ENCODE results near the gene SPDEF. TPM values are rescaled to one million over a fixed set of nuclear protein-coding genes. Genes with fewer than 3 reads are reported as not detected.

SPDEF gene
- total and polyA plus RNA-seq, 11 donors, result 0.12 to 0.46 (median 0.23) TPM; not detected in 2

DNA sequence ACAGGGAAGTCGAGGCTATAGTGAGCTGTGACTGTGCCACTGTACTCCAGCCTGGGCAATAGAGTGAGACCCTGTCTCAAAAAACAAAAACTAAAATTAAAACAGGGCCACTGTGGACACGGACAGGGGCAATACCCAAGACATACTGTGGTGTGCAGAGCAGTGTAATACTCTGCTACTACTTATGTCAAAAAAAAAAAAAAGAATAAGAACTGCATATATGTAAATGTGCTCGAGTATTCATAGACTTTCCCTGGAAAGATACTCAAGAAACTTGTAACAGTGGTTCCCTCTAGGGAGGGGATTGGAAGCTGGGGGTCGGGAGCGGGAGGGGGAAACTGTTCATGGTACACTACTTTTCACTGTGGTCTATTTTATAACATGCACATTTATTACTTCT lies 15.9 kb downstream of the SPDEF start:
- Histone ChIP-seq H3K9me3 (no peaks in the 10 kb centered on the region), H3K36me3 (no peaks in the 10 kb centered on the region)
- intact Hi-C loops (cut with DNase I), result no loop called here

DNA sequence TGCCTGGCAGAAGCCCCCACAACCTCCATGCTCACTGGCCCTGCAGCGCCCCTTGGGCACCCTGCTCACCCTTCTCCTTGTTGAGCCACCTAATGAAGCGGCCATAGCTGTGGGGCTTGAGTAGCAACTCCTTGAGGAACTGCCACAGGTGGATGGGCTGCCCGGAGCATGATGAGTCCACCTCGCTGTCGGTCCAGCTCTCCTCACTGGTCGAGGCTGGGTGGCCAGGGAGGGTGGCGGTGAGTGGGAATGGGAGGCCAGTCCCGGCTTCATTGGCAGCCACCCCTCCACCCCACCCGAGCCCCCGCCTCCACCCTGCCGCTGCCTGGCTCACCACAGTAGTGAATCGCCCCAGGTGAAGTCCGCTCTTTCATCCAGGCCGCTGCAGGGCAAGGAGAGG lies 16.9 kb downstream of the SPDEF start:
- H3K4me1 ChIP-seq, result peaks cover 0 to 5% (median 0%) of the 10 kb centered on the region in 12 donors
- H3K36me3 ChIP-seq, result no peaks in the 10 kb centered on the region
- intact Hi-C loops (cut with DNase I), result no loop called here
- H3K4me3 ChIP-seq, result no peak overlapping the region
- no peaks in the 10 kb centered on the region for H3K27me3 ChIP-seq
- ATAC-seq (no peak), DNase-seq (no peak)
- no peak overlapping the region for H3K27ac ChIP-seq
- WGBS, 4 donors, result 83 to 94% (median 87%) methylated on average over 6 to 14 of the region's 14 CpGs
- no peaks in the 10 kb centered on the region for H3K9me3 ChIP-seq
- no peak for TF ChIP-seq POLR2A (IDR thresholded peaks at IDR 0.05)
- TF ChIP-seq, protein P1, sequence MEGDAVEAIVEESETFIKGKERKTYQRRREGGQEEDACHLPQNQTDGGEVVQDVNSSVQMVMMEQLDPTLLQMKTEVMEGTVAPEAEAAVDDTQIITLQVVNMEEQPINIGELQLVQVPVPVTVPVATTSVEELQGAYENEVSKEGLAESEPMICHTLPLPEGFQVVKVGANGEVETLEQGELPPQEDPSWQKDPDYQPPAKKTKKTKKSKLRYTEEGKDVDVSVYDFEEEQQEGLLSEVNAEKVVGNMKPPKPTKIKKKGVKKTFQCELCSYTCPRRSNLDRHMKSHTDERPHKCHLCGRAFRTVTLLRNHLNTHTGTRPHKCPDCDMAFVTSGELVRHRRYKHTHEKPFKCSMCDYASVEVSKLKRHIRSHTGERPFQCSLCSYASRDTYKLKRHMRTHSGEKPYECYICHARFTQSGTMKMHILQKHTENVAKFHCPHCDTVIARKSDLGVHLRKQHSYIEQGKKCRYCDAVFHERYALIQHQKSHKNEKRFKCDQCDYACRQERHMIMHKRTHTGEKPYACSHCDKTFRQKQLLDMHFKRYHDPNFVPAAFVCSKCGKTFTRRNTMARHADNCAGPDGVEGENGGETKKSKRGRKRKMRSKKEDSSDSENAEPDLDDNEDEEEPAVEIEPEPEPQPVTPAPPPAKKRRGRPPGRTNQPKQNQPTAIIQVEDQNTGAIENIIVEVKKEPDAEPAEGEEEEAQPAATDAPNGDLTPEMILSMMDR (IDR thresholded peaks at IDR 0.05), result no peak

More for the DNA sequence above, 15.9 kb downstream of the SPDEF start:
- H3K4me3 ChIP-seq, result no peak overlapping the region
- no peak overlapping the region for H3K27ac ChIP-seq
- H3K27me3 ChIP-seq, result no peaks in the 10 kb centered on the region
- ATAC-seq (no peak), DNase-seq (no peak)
- WGBS, 4 donors, result 70 to 81% (median 74%) methylated on average over 5 of the region's 5 CpGs
- H3K4me1 ChIP-seq, result peaks cover 0 to 5% (median 0%) of the 10 kb centered on the region in 12 donors
- TF ChIP-seq, protein P1 (IDR thresholded peaks at IDR 0.05), result no peak
- no peak for TF ChIP-seq POLR2A (IDR thresholded peaks at IDR 0.05)

DNA sequence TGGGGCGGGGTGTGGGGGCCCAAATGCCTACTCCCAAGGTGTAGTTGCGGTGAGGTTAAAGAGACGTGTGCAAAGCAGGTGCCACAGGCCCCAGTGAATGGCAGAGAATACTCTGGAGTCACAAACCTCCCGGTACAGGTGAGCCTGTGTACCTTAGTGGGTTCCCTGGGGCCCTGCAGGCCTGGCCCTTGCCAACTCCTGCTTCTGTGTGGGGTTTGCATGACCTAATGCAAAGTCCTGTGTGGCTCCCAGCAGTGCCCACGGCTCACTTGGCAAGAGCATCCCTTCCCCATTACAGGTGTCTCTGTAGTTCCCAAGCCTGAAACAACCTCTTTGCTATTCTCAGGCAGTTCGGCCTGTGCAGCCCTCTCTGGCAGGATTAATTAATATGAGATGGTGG lies 17.5 kb downstream of the SPDEF start:
- no peak overlapping the region for H3K27ac ChIP-seq
- WGBS, 4 donors, result 91 to 92% (median 91%) methylated on average over 6 of the region's 6 CpGs
- H3K4me3 ChIP-seq, result no peak overlapping the region
- ATAC-seq, result no peak
- H3K27me3 ChIP-seq, result no peaks in the 10 kb centered on the region
- H3K9me3 ChIP-seq, result no peaks in the 10 kb centered on the region
- intact Hi-C loops (cut with DNase I), result no loop called here
- no peak for TF ChIP-seq POLR2A (IDR thresholded peaks at IDR 0.05)
- TF ChIP-seq, protein P1 (IDR thresholded peaks at IDR 0.05), result no peak
- DNase-seq, result no peak
- no peaks in the 10 kb centered on the region for H3K36me3 ChIP-seq
- H3K4me1 ChIP-seq, result peaks cover 0 to 5% (median 0%) of the 10 kb centered on the region in 12 donors

GRCh38 chr6:34537922-34538550 lies 18.1 kb downstream of the SPDEF start:
- Histone ChIP-seq H3K27ac (no peak overlapping the region), H3K4me1 (peaks cover 0 to 5% (median 0%) of the 10 kb centered on the region in 12 donors), H3K27me3 (no peaks in the 10 kb centered on the region), H3K36me3 (no peaks in the 10 kb centered on the region), H3K9me3 (no peaks in the 10 kb centered on the region), H3K4me3 (no peak overlapping the region)
- ATAC-seq (no peak), DNase-seq (no peak)
- intact Hi-C loops (cut with DNase I), result no loop called here
- TF ChIP-seq POLR2A (IDR thresholded peaks at IDR 0.05), result no peak
- TF ChIP-seq, protein P1 (IDR thresholded peaks at IDR 0.05), result no peak
- 90 to 96% (median 94%) methylated on average over 15 to 19 of the region's 19 CpGs for WGBS, 4 donors

Data from heart left ventricle (tissue), 16 donors.